HEK293T (cell line): ENCODE results near the gene TSPAN14.

Source experiments
- CTCF ChIA-PET: fragments of 350-600 bp; formaldehyde crosslinking; extraction: SDS; loops from one replicate; lab custom pipeline; 2021; ENCODE audit warnings: antibody characterized with exemption, inconsistent platforms; lab: Yijun Ruan, JAX
- POLR2A ChIA-PET: fragments of 350-600 bp; formaldehyde crosslinking; extraction: SDS; loops from one replicate; lab custom pipeline; 2020; ENCODE audit warnings: antibody characterized with exemption, inconsistent platforms; lab: Yijun Ruan, JAX
- DNase-seq: peaks from one replicate; pipeline ENCODE4 v3.0.0; 2012; ENCODE audit warnings: mixed read lengths; ENCODE audit errors: extremely low spot score
- ARNT ChIP-seq: fragments of 450-650 bp; IDR thresholded peaks from 2 replicates; pipeline ENCODE4 v1.6.1; 2017; ENCODE audit warnings: mild to moderate bottlenecking
- BHLHE40 ChIP-seq: fragments of 450-650 bp; IDR thresholded peaks from 2 replicates; pipeline ENCODE4 v1.6.1; 2016; ENCODE audit warnings: mild to moderate bottlenecking, moderate library complexity, borderline replicate concordance
- CTBP1 ChIP-seq: fragments of 450-650 bp; IDR thresholded peaks from 2 replicates; pipeline ENCODE4 v1.6.1; 2016; ENCODE audit warnings: borderline replicate concordance
- ELF4 ChIP-seq: fragments of 450-650 bp; IDR thresholded peaks from 2 replicates; pipeline ENCODE4 v1.6.1; 2017; ENCODE audit warnings: antibody characterized with exemption
- FOXA1 ChIP-seq: fragments of 450-650 bp; IDR thresholded peaks from 2 replicates; pipeline ENCODE4 v1.6.1; 2016; ENCODE audit warnings: mild to moderate bottlenecking
- FOXK2 ChIP-seq: fragments of 450-650 bp; IDR thresholded peaks from 2 replicates; pipeline ENCODE4 v1.6.1; 2016; ENCODE audit warnings: mild to moderate bottlenecking
- FOXM1 ChIP-seq: fragments of 450-650 bp; IDR thresholded peaks from 2 replicates; pipeline ENCODE4 v1.6.1; 2017; ENCODE audit warnings: mild to moderate bottlenecking, borderline replicate concordance
- HDGF ChIP-seq: fragments of 450-650 bp; IDR thresholded peaks from 2 replicates; pipeline ENCODE4 v1.6.1; 2017; ENCODE audit warnings: antibody characterized with exemption, borderline replicate concordance
- L3MBTL2 ChIP-seq: fragments of 450-650 bp; conservative IDR thresholded peaks from 2 replicates; pipeline ENCODE4 v1.6.1; 2016; ENCODE audit warnings: mild to moderate bottlenecking
- LEF1 ChIP-seq: fragments of 450-650 bp; IDR thresholded peaks from 2 replicates; pipeline ENCODE4 v1.6.1; 2017; ENCODE audit warnings: mild to moderate bottlenecking, borderline replicate concordance
- NFRKB ChIP-seq: fragments of 450-650 bp; IDR thresholded peaks from 2 replicates; pipeline ENCODE4 v1.6.1; 2016; ENCODE audit warnings: mild to moderate bottlenecking, moderate library complexity
- PKNOX1 ChIP-seq: fragments of 450-650 bp; IDR thresholded peaks from 2 replicates; pipeline ENCODE4 v1.6.1; 2016
- SP1 ChIP-seq: fragments of 450-650 bp; IDR thresholded peaks from 2 replicates; pipeline ENCODE4 v1.6.1; 2017
- SUZ12 ChIP-seq: fragments of 450-650 bp; IDR thresholded peaks from 2 replicates; pipeline ENCODE4 v1.6.1; 2016; ENCODE audit warnings: mild to moderate bottlenecking
- TARDBP ChIP-seq: fragments of 450-650 bp; IDR thresholded peaks from 2 replicates; pipeline ENCODE4 v1.6.1; 2016
- ZNF384 ChIP-seq: fragments of 450-650 bp; IDR thresholded peaks from 2 replicates; pipeline ENCODE4 v1.6.1; 2016

TSPAN14 gene

GRCh38 chr10:80537736-80538480, 83.8 kb downstream of the TSPAN14 start, which contains the start of gene SH2D4B:
Gene SH2D4B, plus strand, starts transcription at chr10:80537902. Its CDS starts 430 bp downstream, at chr10:80538332.
- POLR2A ChIA-PET: no interaction called here
- no peak for DNase-seq
- CTCF ChIA-PET: no interaction called here
- TF ChIP-seq NFRKB (no peak), TARDBP (no peak), CTBP1 (no peak), LEF1 (no peak), ARNT (no peak), ZNF384 (no peak), FOXA1 (no peak), HDGF (no peak), SP1 (no peak), SUZ12 (no peak), PKNOX1 (no peak), ELF4 (no peak), FOXK2 (no peak), BHLHE40 (no peak), L3MBTL2 (no peak), FOXM1 (no peak)

DNA sequence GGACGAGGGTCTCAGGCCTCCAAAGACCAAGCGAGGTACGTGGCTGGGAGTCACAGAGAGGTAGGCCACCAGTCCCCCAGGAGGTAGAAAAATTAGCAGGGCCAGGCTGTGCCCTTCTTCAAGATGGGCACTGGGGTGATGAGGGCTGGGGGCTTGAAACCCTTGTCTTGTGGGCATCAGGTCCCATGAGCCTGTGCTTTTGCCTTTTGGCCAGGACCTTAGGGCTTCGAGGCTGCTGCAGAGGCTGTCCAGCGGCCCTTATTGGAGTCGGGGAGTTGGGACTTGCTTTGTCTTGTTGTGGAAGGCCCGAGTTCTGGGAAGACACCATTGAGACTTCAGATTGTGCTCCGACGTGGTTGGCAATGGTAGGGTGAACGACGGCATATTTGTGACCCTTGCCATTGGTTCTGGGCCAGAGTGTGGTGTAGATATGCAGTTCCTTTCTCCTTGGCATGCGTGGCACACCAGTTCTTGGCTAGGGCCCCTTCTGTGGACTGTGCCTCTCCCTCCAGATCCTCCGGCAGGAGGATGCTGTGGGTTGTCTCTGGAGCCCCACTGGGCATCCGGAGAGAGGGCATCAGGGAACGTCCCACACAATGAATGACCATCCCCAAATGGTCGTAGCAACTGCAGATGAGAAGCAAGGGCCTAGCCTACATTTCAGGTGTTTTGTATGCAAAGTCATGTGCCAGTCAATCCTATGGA, 84.5 kb downstream of the TSPAN14 start:
- POLR2A ChIA-PET: no interaction called here
- CTCF ChIA-PET: no interaction called here
- TF ChIP-seq SP1 (no peak), CTBP1 (no peak), TARDBP (no peak), FOXA1 (no peak), HDGF (no peak), ZNF384 (no peak), LEF1 (no peak), FOXM1 (no peak), FOXK2 (no peak), ARNT (no peak), PKNOX1 (no peak), SUZ12 (no peak), NFRKB (no peak), BHLHE40 (no peak), ELF4 (no peak), L3MBTL2 (no peak)
- no peak for DNase-seq

GRCh38 chr10:80539421-80540031, 85.4 kb downstream of the TSPAN14 start:
- TF ChIP-seq FOXK2 (no peak), SP1 (no peak), L3MBTL2 (no peak), BHLHE40 (no peak), LEF1 (no peak), FOXM1 (no peak), ZNF384 (no peak), CTBP1 (no peak), TARDBP (no peak), ELF4 (no peak), NFRKB (no peak), PKNOX1 (no peak), SUZ12 (no peak), ARNT (no peak), HDGF (no peak), FOXA1 (no peak)
- POLR2A ChIA-PET: no interaction called here
- CTCF ChIA-PET: no interaction called here
- DNase-seq: no peak

GRCh38 chr10:80540136-80540535, 86.0 kb downstream of the TSPAN14 start:
- no peak for DNase-seq
- CTCF ChIA-PET: no interaction called here

More at GRCh38 chr10:80540136-80540535, 86.0 kb downstream of the TSPAN14 start:
- POLR2A ChIA-PET: no interaction called here
- no peak for TF ChIP-seq NFRKB
- no peak for TF ChIP-seq SUZ12
- no peak for TF ChIP-seq LEF1
- TF ChIP-seq FOXA1: no peak
- no peak for TF ChIP-seq CTBP1
- TF ChIP-seq TARDBP: no peak
- TF ChIP-seq L3MBTL2: no peak
- TF ChIP-seq FOXK2: no peak
- TF ChIP-seq ZNF384: no peak
- TF ChIP-seq FOXM1: no peak
- no peak for TF ChIP-seq PKNOX1
- TF ChIP-seq ELF4: no peak
